GM21381 (cell line): ENCODE results near the gene TSPAN12.
"Not testable (repeated sequence)": the region's sequence is repeated elsewhere in the genome, so short reads cannot be mapped to it uniquely, and the experiment has no call there.

Source experiments
- ATAC-seq: cut with Tn5 transposase; IDR thresholded peaks from one replicate; pipeline ENCODE4 v1.9.1; 2021; ENCODE audit warnings: mild to moderate bottlenecking, moderate library complexity; ENCODE audit not compliant: unreplicated experiment

The TSPAN12 gene

DNA sequence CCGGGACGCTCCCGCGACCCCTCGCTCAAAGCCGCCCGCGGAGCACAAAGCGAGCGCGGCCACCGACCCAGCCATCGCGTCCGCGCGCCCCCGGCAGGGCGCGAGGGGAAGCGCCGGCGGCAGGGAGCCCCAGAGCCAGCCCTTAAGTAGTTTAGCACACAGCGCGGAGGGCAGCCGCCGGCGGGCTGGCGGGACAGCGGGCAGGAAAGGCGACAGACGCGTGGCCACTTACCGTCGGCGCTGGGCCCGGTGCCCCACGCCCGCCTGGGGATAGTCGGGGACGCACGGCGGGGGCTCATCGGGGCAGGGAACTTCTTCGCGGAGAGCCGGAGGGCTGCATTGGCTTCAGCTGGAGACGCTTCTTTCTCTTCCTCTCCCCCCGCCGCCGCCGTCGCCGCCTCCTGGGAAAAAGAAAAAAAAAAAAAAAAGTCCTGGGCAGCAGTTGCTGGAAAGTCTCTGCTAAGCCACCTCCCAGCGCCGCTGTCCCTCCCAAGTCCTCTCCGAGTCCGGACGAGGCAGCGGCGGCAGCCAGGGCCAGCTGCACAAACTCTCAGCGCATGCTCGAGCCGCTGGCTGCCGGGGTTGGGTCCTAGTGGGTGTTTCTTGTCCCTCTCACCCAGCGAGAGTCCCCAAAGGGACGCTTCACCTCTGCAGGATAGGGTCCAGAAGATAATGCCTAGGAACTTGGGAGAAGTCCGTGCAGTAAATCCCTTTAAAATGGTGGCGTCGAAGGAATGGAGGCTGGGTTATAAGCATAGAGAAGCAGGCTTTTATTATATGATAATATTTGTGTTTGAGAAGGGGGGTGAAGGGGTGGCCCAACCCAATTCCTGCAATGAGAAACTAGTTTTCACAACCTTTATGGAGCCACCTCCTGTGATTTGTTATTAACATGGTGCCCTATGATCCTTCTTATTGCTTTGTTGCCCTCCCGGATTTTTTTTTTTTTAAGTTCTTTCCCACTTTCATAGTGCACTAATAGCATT lies at the start of gene TSPAN12:
TSS of gene TSPAN12 (minus strand) at position 557 of the 986 bp plus-strand sequence. CDS start 1,381 bp downstream, outside the sequence.
- ATAC-seq: peak; percentile 80

GRCh38 chr7:120898715-120899499 lies 41.0 kb upstream of the TSPAN12 start:
- ATAC-seq: no peak

DNA sequence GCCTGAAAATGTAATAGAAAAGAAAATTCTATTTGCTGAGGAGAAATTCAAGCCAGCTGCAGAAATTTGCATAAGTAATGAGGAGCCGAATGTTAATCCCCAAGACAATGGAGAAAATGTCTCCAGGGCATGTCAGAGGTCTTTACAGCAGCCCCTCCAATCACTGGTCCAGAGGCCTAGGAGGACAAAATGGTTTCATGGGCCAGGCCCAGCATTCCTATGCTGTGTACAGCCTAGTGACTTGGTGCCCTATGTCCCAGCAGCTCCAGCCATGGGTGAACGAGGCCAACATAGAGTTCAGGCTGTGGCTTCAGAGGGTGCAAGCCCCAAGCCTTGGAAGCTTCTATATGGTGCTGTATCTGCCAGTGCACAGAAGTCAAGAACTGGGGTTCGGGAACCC lies 37.3 kb upstream of the TSPAN12 start:
- not testable (repeated sequence) for ATAC-seq

DNA sequence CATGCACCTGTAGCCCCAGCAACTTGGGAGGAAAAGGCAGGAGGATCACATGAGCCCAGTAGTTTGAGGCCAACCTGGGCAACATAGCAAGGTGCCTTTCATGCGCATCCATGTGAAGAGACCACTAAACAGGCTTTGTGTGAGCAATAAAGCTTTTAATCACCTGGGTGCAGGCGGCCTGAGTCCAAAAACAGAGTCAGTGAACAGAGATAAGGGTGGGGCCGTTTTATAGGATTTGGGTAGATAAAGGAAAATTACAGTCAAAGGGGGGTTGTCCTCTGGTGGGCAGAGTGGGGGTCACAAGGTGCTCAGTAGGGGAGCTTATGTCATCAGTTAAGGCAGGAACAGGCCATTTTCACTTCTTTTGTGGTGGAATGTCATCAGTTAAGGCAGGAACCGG lies 27.7 kb upstream of the TSPAN12 start:
- ATAC-seq: not testable (repeated sequence)

DNA sequence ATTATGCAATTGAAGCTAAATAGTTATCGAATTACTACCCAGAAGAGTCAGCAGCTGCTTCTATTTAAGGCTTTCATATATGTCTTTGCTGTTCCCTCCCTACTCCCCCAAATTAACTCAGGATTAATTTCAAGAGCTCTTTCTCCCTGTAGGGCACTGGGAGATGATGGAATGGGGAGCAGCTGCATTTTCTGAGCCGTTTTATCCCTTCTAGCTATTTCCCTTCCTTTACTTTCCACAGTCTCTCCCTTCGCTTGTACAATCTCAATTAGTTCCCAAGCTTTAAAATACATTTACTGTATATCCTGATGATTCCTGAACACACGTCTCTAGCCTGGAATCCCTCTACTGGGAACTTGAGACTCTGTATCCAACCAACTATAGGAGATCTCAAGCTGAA lies 19.8 kb upstream of the TSPAN12 start:
- no peak for ATAC-seq

DNA sequence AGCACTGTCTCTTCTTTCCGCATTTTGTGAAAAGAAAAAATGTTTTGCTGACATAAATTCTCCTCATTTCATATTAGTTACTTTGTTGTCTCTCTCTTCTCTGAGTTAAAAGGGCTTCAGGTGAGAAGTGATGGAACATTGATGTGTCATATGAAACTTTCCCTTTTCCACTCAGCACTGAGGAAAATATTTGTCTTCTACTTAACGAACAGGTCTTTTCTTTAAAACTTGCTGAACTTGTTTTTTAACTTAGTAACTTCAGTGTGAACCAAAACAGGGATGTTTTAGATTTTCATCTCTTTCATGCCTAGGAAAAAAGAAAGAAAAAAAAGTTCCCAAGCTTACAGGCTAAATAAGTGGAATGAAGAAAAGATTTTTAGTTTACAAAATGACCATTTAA lies 19.0 kb upstream of the TSPAN12 start:
- no peak for ATAC-seq

DNA sequence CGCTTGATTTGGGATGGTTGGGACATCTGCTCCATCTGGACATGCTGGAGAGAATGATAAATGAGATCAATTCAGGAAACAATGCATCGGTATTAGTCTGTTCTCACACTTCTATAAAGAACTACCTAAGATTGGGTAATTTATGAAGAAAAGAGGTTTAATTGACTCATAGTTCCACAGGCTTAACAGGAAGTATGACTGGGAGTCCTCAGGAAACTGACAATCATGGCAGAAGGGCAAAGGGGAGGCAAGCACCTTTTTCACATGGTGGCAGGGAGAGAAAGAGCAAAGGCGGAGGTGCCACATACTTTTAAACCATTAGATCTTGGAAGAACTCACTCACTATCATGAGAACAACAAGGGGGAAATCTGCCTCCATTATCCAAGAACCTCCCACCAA lies 16.8 kb upstream of the TSPAN12 start:
- no peak for ATAC-seq

DNA sequence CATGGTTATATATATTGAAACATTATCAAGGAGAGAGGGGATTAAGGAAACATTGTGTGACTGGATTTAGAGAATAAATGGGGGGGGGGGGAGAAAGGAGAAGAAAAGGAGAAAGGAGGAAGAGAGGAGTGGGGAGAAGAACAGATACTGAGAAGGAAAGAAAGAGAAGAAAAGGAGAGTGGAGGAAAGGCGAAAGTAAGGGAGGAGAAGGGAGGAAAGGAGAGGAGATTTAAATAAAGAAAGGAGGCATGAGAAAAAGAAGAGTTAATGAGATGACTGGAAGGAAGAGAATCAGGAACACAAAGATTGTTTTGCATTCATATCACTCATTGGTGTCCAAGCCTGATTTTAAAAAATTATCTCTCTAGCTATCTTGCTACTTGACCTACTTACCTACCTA lies 16.1 kb upstream of the TSPAN12 start:
- ATAC-seq: no peak

DNA sequence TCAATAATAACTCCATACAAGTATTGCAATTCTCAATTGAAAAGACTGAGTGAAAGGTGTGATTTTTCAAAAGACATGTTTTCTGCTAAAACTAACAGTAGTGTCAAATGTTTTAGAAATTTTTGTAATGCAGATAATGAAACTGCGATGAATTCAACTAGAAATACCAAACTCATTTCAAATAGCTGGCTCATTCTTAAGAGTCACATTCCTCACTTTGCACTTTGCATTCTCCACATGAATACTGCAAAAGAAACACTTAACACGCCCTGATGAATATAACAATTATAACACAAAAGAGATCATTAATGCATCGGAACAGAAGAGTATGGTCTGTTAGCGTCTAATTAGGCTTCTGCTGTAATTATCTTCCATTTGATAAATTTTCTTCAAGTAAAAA lies 15.5 kb upstream of the TSPAN12 start:
- ATAC-seq: no peak

DNA sequence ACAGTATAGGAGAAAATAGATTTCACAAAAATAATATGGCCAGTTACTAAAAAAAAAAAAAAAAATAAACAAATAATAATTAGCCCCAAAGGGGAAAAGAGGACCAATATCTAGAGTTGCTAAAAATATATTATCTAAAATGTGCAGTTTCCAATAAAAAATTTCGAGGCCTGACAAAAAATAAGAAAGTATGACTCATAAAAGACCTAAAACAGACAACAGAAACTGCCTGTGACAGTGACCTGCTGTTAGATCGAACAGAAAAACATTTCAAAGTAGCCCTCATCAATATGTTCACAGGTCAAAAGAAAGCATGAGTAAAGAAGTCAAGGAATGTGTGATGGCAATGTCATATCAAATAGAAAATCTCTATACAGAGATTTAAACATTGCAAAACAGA lies 11.8 kb upstream of the TSPAN12 start:
- ATAC-seq: peak; percentile 52

GRCh38 chr7:120867932-120868331 lies 10.0 kb upstream of the TSPAN12 start:
- ATAC-seq: no peak

- ATAC-seq: no peak
These were observed 7.4 kb upstream of the TSPAN12 start for GRCh38 chr7:120865191-120865981.

DNA sequence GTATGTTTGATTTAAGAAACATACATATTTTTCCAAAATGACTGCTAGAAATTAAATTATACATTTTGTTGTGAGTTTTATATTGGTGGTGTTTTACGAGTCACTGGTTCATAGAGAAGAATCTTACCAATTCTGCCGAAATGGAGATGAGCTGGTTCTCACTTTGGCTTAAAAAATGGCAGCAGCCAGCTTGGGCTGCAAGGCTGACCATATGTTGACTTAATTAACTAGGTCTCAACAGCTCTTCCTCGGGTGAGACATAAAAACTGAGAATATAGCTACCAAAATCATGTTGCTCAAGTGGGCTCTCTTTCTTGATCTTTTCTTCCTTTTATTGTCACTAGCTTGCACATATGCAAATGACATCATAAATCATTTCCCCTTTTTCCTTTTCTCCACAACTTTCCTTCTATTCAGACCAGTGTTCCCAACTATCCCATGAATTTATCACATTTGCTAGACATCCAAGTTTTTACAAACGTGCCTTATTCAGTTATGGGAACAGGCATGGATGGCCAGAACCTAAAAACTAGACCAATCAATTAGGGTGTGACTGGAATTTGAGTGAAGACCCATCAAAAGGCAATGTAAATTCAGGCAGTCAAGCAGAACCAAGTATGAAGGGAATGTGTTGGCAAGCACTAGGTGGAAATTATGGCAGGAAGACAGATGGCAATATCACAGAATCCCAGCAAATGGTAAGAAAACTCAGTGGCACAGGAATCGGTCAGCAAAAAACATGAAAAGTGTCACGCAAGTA lies 6.4 kb upstream of the TSPAN12 start:
- no peak for ATAC-seq

- no peak for ATAC-seq
These were observed 5.1 kb upstream of the TSPAN12 start for GRCh38 chr7:120862987-120863590.

DNA sequence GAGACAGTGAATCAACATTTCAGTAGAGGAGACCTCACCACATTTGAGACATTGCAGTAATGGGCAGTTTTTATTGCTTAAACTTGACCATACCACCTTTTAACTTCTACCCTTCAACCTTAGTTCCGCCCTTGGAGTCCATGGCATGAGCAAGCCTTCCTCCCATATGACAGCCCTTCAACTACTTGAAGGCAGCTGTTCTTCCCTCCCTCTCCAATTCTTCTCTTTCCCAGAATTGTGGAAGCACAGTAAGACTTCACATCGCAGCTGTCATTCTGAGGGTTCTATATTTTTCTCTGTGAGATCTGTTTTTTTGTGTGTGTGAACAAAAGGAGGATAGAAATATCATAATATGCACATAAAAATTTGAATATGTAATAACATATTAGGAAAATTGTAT lies 2.2 kb upstream of the TSPAN12 start:
- ATAC-seq: no peak

GRCh38 chr7:120859459-120859858 lies 1.5 kb upstream of the TSPAN12 start:
- ATAC-seq: no peak

GRCh38 chr7:120856621-120857352 lies 1.2 kb downstream of the TSPAN12 start:
- peak; percentile 67 for ATAC-seq

- no peak for ATAC-seq
These were observed 1.7 kb downstream of the TSPAN12 start for GRCh38 chr7:120856198-120856597.

DNA sequence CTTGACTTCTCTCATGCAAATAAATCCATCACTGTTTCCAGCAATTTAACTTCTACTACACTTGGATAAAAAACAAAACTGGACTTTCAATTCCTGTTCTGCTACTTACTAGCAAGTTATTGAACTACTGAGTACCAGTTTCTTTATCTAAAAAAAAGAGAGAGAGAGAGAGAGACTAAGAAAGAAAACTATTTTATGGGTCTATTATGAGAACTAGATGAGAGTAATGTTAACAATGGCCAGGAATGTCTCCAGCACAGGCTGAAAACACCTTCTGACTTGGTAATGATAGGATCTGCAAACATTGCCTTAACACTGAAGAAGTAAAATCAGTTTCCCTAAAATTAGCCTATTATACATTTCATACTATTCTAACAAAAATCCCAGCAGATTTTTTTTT lies 5.2 kb downstream of the TSPAN12 start:
- ATAC-seq: no peak
